Measurements from ENCODE around the gene PLAAT1.

PLAAT1 gene

DNA sequence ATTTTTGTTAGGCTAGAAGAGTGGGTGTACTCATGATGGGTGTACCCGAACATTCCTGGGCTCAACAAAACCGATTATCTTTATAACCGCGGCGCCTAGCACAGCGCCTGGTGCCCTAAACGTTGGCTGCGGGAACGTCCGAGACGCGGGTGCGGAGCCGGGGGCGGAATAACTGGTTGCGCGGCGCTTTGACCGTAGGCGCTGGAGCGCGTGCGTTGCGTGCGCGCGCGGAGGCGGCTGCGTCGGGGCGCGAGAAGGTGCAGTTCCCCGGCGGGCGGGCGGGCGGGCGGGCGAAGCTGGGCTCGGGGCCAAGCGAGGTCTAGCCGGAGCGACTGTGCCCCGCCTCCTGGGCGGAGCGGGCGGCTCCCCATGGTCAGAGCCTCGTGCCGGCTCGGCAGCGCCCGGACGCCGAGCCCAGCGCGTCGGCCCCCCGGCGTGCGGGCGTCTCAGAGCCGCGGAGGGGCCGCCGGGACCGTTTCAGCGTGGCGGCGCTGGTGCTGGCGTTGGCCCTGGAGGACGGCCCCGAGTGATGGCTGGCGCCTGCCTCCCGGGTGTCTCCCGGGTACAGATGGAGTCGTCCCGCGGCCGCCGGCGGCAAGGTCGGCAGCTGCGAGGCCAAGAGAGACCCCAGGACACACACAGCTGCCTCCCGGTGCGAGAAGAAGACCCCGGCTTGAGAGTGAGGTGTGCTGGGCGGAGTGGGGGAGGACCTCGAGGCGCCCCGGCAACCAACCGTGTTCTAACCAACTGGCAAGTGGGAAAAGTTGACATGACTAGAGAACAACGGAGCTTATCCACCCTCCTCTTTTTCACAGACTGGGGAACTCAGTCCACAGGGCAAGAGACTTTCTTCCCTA lies at the start of gene PLAAT1:
Gene PLAAT1 (plus strand): TSS at position 373 of the 857 bp plus-strand sequence. CDS start 14,429 bp downstream, outside the sequence.
- Histone ChIP-seq H3K4me3 (ENCODE audit: low read depth, low read length) (peak within 1 kb of the TSS; percentile 66), H3K4me1 (ENCODE audit: control insufficient read depth, insufficient read depth, low read length) (no peaks in the 10 kb centered on the region), H3K9ac (ENCODE audit: low read depth, low read length) (peak within 1 kb of the TSS; percentile 57), H3K9me3 (ENCODE audit: control insufficient read depth, insufficient read depth, low read length) (no peaks in the 10 kb centered on the region), H3K36me3 (ENCODE audit: control insufficient read depth, insufficient read depth, low read length) (no peaks in the 10 kb centered on the region), H3K27me3 (ENCODE audit: control insufficient read depth, insufficient read depth, low read length) (peaks cover 17% of the 10 kb centered on the region)

DNA sequence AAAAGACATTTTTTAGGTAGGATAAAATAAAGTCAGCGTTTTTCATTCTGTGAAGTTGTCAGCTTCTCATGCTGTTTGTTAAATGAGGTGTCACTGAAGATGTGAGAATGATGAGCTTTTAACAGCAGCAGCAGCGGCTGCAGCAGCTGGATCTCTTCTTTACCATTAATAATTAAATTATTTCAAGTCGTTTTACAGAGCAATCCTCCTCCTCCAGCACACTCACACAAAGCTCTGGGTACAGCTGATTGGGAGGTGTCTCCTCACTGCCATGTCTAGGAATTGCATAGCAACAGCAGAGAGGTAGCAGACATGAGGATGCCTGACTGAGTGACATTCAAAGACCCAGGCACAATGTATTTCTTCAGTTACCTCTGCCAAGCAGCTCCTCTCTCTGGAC lies 46.7 kb upstream of the PLAAT1 start:
- H3K36me3 ChIP-seq (ENCODE audit: control insufficient read depth, insufficient read depth, low read length): no peaks in the 10 kb centered on the region
- no peaks in the 10 kb centered on the region for H3K27me3 ChIP-seq (ENCODE audit: control insufficient read depth, insufficient read depth, low read length)
- no peak overlapping the region for H3K4me3 ChIP-seq (ENCODE audit: low read depth, low read length)
- H3K9me3 ChIP-seq (ENCODE audit: control insufficient read depth, insufficient read depth, low read length): no peaks in the 10 kb centered on the region
- no peaks in the 10 kb centered on the region for H3K4me1 ChIP-seq (ENCODE audit: control insufficient read depth, insufficient read depth, low read length)
- no peak overlapping the region for H3K9ac ChIP-seq (ENCODE audit: low read depth, low read length)

GRCh38 chr3:193196746-193197145 lies 44.3 kb upstream of the PLAAT1 start:
- H3K36me3 ChIP-seq (ENCODE audit: control insufficient read depth, insufficient read depth, low read length): no peaks in the 10 kb centered on the region
- H3K4me1 ChIP-seq (ENCODE audit: control insufficient read depth, insufficient read depth, low read length): no peaks in the 10 kb centered on the region
- no peaks in the 10 kb centered on the region for H3K9me3 ChIP-seq (ENCODE audit: control insufficient read depth, insufficient read depth, low read length)
- H3K27me3 ChIP-seq (ENCODE audit: control insufficient read depth, insufficient read depth, low read length): no peaks in the 10 kb centered on the region
- no peak overlapping the region for H3K9ac ChIP-seq (ENCODE audit: low read depth, low read length)
- H3K4me3 ChIP-seq (ENCODE audit: low read depth, low read length): no peak overlapping the region

DNA sequence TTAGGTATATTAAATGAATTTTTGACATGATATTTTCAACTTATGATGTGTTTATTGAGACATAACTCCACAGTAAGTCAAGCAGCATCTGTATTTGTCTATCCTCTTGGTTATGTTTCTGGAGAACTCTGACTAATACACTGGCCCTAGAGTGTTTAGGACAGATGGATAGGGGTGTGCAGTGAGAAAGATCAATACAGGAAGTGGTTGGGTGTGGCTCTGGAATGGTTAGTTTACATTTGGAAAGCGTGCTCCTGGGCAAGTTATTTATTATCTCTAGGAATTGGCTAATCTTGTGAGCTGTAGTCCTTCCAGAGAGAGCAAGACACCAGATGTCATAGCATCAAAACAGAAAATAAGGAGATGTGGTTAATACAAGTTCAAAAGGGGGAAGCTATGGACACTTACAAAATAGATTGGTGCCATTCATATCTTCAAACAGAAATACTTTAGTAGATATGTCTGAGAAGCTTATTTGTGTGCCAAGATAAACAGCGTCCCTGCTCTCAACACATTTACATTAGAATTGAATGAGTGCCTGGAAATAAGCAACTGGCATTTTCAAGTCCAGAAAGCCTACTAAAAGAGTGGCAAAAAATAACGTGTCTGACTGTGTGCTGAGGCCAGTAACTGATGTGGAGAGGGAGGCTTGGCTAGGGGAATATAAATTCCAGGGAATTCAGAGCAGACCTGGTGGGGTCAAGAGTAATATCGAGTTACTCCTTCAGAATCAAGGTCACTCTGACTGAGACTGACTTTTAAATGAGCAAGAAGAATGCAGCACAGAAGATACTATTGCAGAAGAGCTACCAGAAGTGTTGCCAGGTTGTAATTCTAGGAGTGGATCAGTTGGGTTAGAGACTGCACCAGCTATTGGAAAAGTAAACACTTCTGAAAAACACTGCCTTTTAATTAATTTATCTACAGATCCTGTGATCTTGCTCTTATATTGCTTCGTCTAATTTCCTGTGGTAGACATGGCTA lies 33.4 kb upstream of the PLAAT1 start:
- Histone ChIP-seq H3K4me3 (ENCODE audit: low read depth, low read length) (no peak overlapping the region), H3K9me3 (ENCODE audit: control insufficient read depth, insufficient read depth, low read length) (no peaks in the 10 kb centered on the region), H3K36me3 (ENCODE audit: control insufficient read depth, insufficient read depth, low read length) (no peaks in the 10 kb centered on the region), H3K4me1 (ENCODE audit: control insufficient read depth, insufficient read depth, low read length) (no peaks in the 10 kb centered on the region), H3K9ac (ENCODE audit: low read depth, low read length) (no peak overlapping the region), H3K27me3 (ENCODE audit: control insufficient read depth, insufficient read depth, low read length) (no peaks in the 10 kb centered on the region)

DNA sequence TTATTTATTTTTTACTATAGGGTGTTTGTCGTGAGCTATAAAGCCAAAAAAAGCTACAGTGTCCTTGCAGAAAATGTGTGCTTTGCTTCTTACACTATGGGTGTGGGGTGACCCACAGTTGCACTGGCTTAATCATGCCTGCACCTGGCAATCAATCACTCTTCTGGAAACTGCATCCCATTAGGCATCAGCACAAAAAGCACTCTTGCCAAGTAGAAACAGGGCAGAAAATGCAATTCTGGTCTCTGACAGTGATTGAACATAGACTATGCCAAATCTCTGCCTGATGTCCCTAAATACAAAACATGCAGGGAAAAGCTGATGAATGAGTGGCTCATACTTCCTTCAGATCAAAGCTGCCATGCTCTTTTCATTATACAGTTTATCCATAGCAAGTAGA lies 30.4 kb upstream of the PLAAT1 start:
- Histone ChIP-seq H3K4me1 (ENCODE audit: control insufficient read depth, insufficient read depth, low read length) (no peaks in the 10 kb centered on the region), H3K36me3 (ENCODE audit: control insufficient read depth, insufficient read depth, low read length) (no peaks in the 10 kb centered on the region), H3K9me3 (ENCODE audit: control insufficient read depth, insufficient read depth, low read length) (no peaks in the 10 kb centered on the region), H3K4me3 (ENCODE audit: low read depth, low read length) (no peak overlapping the region), H3K9ac (ENCODE audit: low read depth, low read length) (no peak overlapping the region), H3K27me3 (ENCODE audit: control insufficient read depth, insufficient read depth, low read length) (no peaks in the 10 kb centered on the region)

DNA sequence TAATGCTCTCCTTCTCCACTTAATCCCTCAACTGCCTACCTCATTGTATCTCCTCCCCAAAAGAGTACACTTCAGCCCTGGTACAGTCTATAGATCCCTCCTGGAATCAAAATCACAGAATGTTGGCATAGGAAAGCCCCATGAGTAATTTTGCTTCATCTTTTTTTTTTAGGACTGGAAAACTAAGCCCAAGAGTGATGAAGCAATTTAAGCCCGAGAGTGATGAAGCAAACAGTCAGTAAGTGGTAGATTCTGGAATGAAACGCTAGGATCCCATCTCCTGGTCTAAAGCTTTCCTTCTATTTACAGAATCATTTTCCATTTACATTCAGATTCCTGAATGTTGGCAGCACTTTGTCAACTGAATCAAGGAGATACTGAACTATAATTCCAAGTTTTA lies 29.8 kb upstream of the PLAAT1 start:
- H3K9ac ChIP-seq (ENCODE audit: low read depth, low read length): no peak overlapping the region
- no peak overlapping the region for H3K4me3 ChIP-seq (ENCODE audit: low read depth, low read length)
- H3K9me3 ChIP-seq (ENCODE audit: control insufficient read depth, insufficient read depth, low read length): no peaks in the 10 kb centered on the region
- no peaks in the 10 kb centered on the region for H3K27me3 ChIP-seq (ENCODE audit: control insufficient read depth, insufficient read depth, low read length)
- H3K36me3 ChIP-seq (ENCODE audit: control insufficient read depth, insufficient read depth, low read length): no peaks in the 10 kb centered on the region
- H3K4me1 ChIP-seq (ENCODE audit: control insufficient read depth, insufficient read depth, low read length): no peaks in the 10 kb centered on the region

GRCh38 chr3:193211984-193212383 lies 29.0 kb upstream of the PLAAT1 start:
- H3K36me3 ChIP-seq (ENCODE audit: control insufficient read depth, insufficient read depth, low read length): no peaks in the 10 kb centered on the region
- no peaks in the 10 kb centered on the region for H3K27me3 ChIP-seq (ENCODE audit: control insufficient read depth, insufficient read depth, low read length)
- no peak overlapping the region for H3K9ac ChIP-seq (ENCODE audit: low read depth, low read length)

GRCh38 chr3:193212844-193213243 lies 28.2 kb upstream of the PLAAT1 start:
- no peaks in the 10 kb centered on the region for H3K36me3 ChIP-seq (ENCODE audit: control insufficient read depth, insufficient read depth, low read length)
- no peaks in the 10 kb centered on the region for H3K9me3 ChIP-seq (ENCODE audit: control insufficient read depth, insufficient read depth, low read length)
- H3K9ac ChIP-seq (ENCODE audit: low read depth, low read length): no peak overlapping the region
- no peaks in the 10 kb centered on the region for H3K4me1 ChIP-seq (ENCODE audit: control insufficient read depth, insufficient read depth, low read length)
- H3K27me3 ChIP-seq (ENCODE audit: control insufficient read depth, insufficient read depth, low read length): no peaks in the 10 kb centered on the region
- H3K4me3 ChIP-seq (ENCODE audit: low read depth, low read length): no peak overlapping the region

More at GRCh38 chr3:193211984-193212383, 29.0 kb upstream of the PLAAT1 start:
- H3K9me3 ChIP-seq (ENCODE audit: control insufficient read depth, insufficient read depth, low read length): no peaks in the 10 kb centered on the region
- H3K4me1 ChIP-seq (ENCODE audit: control insufficient read depth, insufficient read depth, low read length): no peaks in the 10 kb centered on the region
- no peak overlapping the region for H3K4me3 ChIP-seq (ENCODE audit: low read depth, low read length)

DNA sequence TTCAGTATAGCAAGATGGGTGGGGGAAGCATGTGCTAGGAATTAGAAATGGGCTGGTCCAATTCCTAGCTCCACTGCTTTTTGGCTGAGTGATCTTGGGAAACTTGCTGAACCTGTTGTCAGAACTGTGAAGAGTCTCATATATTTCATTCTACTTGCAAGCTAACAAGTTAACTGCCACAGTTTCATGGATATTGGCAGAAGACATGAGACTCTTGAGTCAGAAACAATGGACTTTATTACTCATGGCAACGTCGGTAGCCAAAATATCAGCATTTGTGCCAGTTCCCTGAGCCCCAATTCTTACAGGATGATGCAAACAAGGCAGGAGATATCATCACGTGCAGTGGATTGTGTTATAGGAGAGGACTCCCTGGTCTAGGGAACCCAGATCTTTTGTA lies 26.6 kb upstream of the PLAAT1 start:
- Histone ChIP-seq H3K4me3 (ENCODE audit: low read depth, low read length) (no peak overlapping the region), H3K9me3 (ENCODE audit: control insufficient read depth, insufficient read depth, low read length) (no peaks in the 10 kb centered on the region), H3K9ac (ENCODE audit: low read depth, low read length) (no peak overlapping the region), H3K4me1 (ENCODE audit: control insufficient read depth, insufficient read depth, low read length) (no peaks in the 10 kb centered on the region), H3K36me3 (ENCODE audit: control insufficient read depth, insufficient read depth, low read length) (no peaks in the 10 kb centered on the region), H3K27me3 (ENCODE audit: control insufficient read depth, insufficient read depth, low read length) (no peaks in the 10 kb centered on the region)

DNA sequence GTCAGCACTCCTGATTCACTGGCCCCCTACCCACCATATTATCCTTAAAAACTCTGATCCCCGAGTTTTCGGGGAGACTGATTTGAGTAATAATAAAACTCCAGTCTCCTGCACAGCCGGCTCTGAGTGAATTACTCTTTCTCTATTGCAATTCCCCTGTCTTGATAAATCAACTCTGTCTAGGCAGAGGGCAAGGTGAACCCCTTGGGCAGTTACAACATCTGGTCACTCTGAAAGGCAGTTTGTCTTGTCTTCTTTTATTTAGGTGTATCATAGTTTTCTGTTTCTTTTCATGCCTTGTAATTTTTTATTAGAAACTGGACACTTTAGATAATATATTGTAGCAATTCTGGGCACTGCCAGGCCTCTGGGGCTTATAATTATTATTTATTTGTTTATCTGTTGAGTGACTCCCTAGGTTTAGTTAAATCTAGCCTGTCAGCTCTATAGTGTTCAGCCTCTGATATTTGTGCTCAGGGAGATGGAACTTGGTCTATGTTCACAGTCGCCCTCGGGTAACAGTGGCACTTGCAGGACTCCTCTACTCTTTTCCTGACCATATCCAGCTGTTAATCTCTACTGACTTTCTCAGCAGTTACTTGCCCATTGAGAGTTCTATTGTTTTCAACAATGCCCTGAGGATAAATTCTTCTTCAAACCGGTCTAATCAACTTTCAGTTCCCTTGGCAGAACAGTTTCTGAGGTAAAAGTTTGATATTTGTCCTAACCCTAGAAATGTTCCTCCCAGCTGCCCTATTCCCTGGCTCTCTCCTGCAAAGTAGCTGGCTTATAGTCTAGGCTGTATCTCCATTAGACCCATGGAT lies 15.5 kb upstream of the PLAAT1 start:
- Histone ChIP-seq H3K4me3 (ENCODE audit: low read depth, low read length) (no peak overlapping the region), H3K4me1 (ENCODE audit: control insufficient read depth, insufficient read depth, low read length) (peaks cover 32% of the 10 kb centered on the region), H3K9me3 (ENCODE audit: control insufficient read depth, insufficient read depth, low read length) (no peaks in the 10 kb centered on the region)

GRCh38 chr3:193228206-193228605 lies 12.8 kb upstream of the PLAAT1 start:
- Histone ChIP-seq H3K9me3 (ENCODE audit: control insufficient read depth, insufficient read depth, low read length) (no peaks in the 10 kb centered on the region), H3K27me3 (ENCODE audit: control insufficient read depth, insufficient read depth, low read length) (no peaks in the 10 kb centered on the region), H3K9ac (ENCODE audit: low read depth, low read length) (no peak overlapping the region), H3K4me1 (ENCODE audit: control insufficient read depth, insufficient read depth, low read length) (peaks cover 32% of the 10 kb centered on the region), H3K4me3 (ENCODE audit: low read depth, low read length) (no peak overlapping the region), H3K36me3 (ENCODE audit: control insufficient read depth, insufficient read depth, low read length) (no peaks in the 10 kb centered on the region)

More for the DNA sequence above, 15.5 kb upstream of the PLAAT1 start:
- Histone ChIP-seq H3K27me3 (ENCODE audit: control insufficient read depth, insufficient read depth, low read length) (no peaks in the 10 kb centered on the region), H3K36me3 (ENCODE audit: control insufficient read depth, insufficient read depth, low read length) (no peaks in the 10 kb centered on the region), H3K9ac (ENCODE audit: low read depth, low read length) (no peak overlapping the region)

Data from iPS-15b (cell line).